Measurements from ENCODE around the gene BRAF. TPM values are rescaled to one million over a fixed set of nuclear protein-coding genes. Genes with fewer than 3 reads are reported as not detected.
A peak's percentile ranks its signal among the peaks of the same experiment; 100 is the strongest.
"Not testable (repeated sequence)": the region's sequence is repeated elsewhere in the genome, so short reads cannot be mapped to it uniquely, and the experiment has no call there.

Gene BRAF
- total RNA-seq, 1 donor from 2014 or later = 28.4 TPM

GRCh38 chr7:140673063-140673773 is 251.5 kb downstream of the BRAF start:
- no peak overlapping the region for H3K27ac Mint-ChIP-seq (ENCODE audit: unreplicated experiment)
- H3K4me3 Mint-ChIP-seq (ENCODE audit: unreplicated experiment) = peak overlapping the region; percentile 84
- DNase-seq (ENCODE audit: low spot score) = peak; percentile 44
- H3K27me3 Mint-ChIP-seq (ENCODE audit: unreplicated experiment) = peaks cover 7% of the 10 kb centered on the region
- TF ChIP-seq CTCF (IDR thresholded peaks at IDR 0.05; ENCODE audit: unreplicated experiment) = no peak
- H3K9me3 Mint-ChIP-seq (ENCODE audit: unreplicated experiment) = no peaks in the 10 kb centered on the region
- peaks cover 32% of the 10 kb centered on the region for H3K4me1 Mint-ChIP-seq (ENCODE audit: unreplicated experiment)
- H3K36me3 Mint-ChIP-seq (ENCODE audit: low read depth, unreplicated experiment) = peaks cover 13% of the 10 kb centered on the region

- peaks cover 7% of the 10 kb centered on the region for H3K27me3 Mint-ChIP-seq (ENCODE audit: unreplicated experiment)
- DNase-seq (ENCODE audit: low spot score) = peak; percentile 41
- peaks cover 37% of the 10 kb centered on the region for H3K4me1 Mint-ChIP-seq (ENCODE audit: unreplicated experiment)
- no peaks in the 10 kb centered on the region for H3K9me3 Mint-ChIP-seq (ENCODE audit: unreplicated experiment)
- peak within 1 kb of the TSS; percentile 88 for H3K4me3 Mint-ChIP-seq (ENCODE audit: unreplicated experiment)
- no peak for TF ChIP-seq CTCF (IDR thresholded peaks at IDR 0.05; ENCODE audit: unreplicated experiment)
- no peak within 1 kb of the TSS for H3K27ac Mint-ChIP-seq (ENCODE audit: unreplicated experiment)
- H3K36me3 Mint-ChIP-seq (ENCODE audit: low read depth, unreplicated experiment) = peaks cover 6% of the 10 kb centered on the region
These were observed 252.2 kb downstream of the BRAF start, which contains the start of gene ADCK2 for GRCh38 chr7:140672382-140673062. Gene ADCK2 (plus strand): TSS chr7:140672945. CDS start chr7:140673331, 386 bp downstream.

- Mint-ChIP-seq H3K27me3 (ENCODE audit: unreplicated experiment) (peaks cover 7% of the 10 kb centered on the region), H3K9me3 (ENCODE audit: unreplicated experiment) (no peaks in the 10 kb centered on the region), H3K27ac (ENCODE audit: unreplicated experiment) (no peak overlapping the region), H3K4me3 (ENCODE audit: unreplicated experiment) (peak overlapping the region; percentile 88), H3K36me3 (ENCODE audit: low read depth, unreplicated experiment) (peaks cover 4% of the 10 kb centered on the region), H3K4me1 (ENCODE audit: unreplicated experiment) (peaks cover 42% of the 10 kb centered on the region)
- no peak for TF ChIP-seq CTCF (IDR thresholded peaks at IDR 0.05; ENCODE audit: unreplicated experiment)
- no peak for DNase-seq (ENCODE audit: low spot score)
These were observed 252.8 kb downstream of the BRAF start for GRCh38 chr7:140671966-140672365.

- no peak for DNase-seq (ENCODE audit: low spot score)
These were observed 254.3 kb downstream of the BRAF start for GRCh38 chr7:140670343-140670935.

DNA sequence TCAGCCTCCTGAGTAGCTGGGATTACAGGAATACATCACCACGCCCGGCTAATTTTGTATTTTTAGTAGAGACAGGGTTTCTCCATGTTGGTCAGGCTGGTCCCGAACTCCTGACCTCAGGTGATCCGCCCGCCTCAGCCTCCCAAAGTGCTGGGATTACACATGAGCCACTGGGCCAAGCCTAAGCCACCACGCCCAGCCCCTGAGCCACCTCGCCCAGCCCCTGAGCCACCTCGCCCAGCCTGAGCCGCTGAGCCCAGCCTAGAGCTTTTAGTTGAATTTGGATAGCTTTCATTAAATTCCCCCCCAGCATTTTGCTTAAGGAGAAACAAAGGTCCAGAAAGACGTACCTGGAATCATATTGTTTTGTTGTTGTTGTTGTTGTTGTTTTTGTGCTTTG is 254.9 kb downstream of the BRAF start:
- H3K9me3 Mint-ChIP-seq (ENCODE audit: unreplicated experiment) = not testable (repeated sequence)

More at GRCh38 chr7:140670343-140670935, 254.3 kb downstream of the BRAF start:
- no peak overlapping the region for H3K4me3 Mint-ChIP-seq (ENCODE audit: unreplicated experiment)
- no peak for TF ChIP-seq CTCF (IDR thresholded peaks at IDR 0.05; ENCODE audit: unreplicated experiment)
- H3K27me3 Mint-ChIP-seq (ENCODE audit: unreplicated experiment) = peaks cover 10% of the 10 kb centered on the region
- no peak overlapping the region for H3K27ac Mint-ChIP-seq (ENCODE audit: unreplicated experiment)
- H3K36me3 Mint-ChIP-seq (ENCODE audit: low read depth, unreplicated experiment) = no peaks in the 10 kb centered on the region
- peaks cover 39% of the 10 kb centered on the region for H3K4me1 Mint-ChIP-seq (ENCODE audit: unreplicated experiment)
- no peaks in the 10 kb centered on the region for H3K9me3 Mint-ChIP-seq (ENCODE audit: unreplicated experiment)

More for the DNA sequence above, 254.9 kb downstream of the BRAF start:
- H3K4me3 Mint-ChIP-seq (ENCODE audit: unreplicated experiment); H3K27ac Mint-ChIP-seq (ENCODE audit: unreplicated experiment); DNase-seq (ENCODE audit: low spot score); H3K36me3 Mint-ChIP-seq (ENCODE audit: low read depth, unreplicated experiment); H3K27me3 Mint-ChIP-seq (ENCODE audit: unreplicated experiment): not testable (repeated sequence)
- H3K4me1 Mint-ChIP-seq (ENCODE audit: unreplicated experiment) = peaks cover 33% of the 10 kb centered on the region

All from endothelial cell (in vitro differentiated cells).